NCI-H1092 treated with DMSO at 0.1 percent for 48 hours (cell line): ENCODE data around the gene EBNA1BP2.
"Not testable (repeated sequence)": the region's sequence is repeated elsewhere in the genome, so short reads cannot be mapped to it uniquely, and the experiment has no call there.

Source experiments
- DNase-seq: peaks from one replicate; lab custom pipeline; 2025; lab: John Stamatoyannopoulos, UW

EBNA1BP2 gene

DNA sequence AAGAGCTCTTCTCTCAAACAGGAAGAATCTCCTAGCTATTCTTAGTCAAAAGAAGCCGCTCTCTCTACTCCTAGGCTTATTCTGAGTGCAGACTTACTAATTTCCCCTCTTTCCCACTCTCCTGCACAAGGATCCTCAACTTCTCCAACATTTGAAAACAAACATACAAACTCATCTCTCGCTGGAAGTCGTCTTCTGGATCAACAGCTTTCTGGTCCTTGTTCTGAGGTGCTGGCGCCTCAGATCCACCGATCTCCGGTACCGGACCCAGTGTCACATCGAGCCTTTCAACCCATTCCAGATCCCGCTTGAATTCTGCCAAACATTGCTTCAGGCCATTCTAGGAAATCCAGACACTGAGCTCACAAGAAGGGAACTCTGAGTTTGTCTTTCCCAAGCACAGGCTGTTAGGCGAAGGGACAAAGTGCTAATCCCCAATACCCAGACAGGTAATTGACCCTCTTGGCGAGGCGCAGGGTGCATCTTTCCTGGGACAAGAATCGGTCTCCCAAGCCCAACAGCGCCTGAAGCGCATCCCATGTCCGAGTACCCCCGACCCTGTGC, 696 bp downstream of the EBNA1BP2 start:
- no peak for DNase-seq

DNA sequence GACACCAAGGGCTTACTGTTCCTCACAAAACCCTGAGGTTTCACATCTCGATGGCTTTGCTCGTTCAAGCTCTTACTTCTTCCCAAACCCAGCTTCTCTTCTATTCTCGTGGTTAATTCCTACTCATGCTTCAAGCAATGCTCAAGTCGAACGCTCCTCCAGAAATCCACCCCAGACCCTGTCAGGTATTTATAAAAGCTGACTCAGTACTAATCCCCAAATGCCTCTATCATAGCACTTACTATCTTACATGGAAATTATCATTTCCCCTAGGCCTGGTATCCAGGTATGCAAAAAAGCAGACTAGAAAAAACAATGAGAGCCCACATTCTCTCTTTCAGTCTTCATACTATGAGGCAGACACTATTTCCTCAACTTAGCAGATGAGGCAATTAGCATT, 6.3 kb downstream of the EBNA1BP2 start:
- no peak for DNase-seq

DNA sequence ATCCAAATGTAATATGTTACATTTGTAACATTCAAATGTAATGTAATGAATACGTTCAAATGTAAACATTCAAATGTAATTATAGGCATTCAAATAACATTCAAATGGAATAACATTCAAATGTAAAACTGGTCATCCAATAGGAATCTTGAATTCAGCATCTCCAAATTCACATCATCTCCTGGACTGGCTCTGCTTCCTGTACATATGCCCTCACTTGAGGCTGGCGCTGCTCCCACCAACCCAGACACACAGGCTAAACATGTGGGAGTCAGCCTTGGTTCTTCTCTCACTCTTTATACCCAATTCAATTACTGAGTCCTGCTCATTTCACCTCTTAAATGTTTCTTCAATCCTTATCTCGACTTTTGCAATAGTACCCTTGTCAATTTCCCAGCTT, 6.9 kb downstream of the EBNA1BP2 start:
- DNase-seq: no peak

DNA sequence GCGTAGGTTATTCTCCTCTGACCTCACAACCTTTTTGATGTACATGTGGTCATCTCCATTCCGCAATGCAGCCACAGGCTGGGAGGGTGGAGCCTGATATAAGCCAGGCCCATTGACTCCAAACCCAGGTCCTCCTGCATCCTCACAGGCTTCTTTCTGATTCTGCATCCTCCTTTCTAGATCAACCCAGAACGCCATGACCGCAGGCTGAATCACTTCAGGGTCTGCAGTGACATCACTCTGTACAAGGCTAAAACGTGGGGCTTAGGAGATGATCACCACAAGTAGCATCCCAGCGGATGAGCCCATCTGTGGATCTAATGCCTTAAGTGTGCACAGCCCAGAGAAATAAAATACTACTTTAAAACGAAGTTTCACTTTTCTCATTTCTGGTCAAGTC, 16.1 kb downstream of the EBNA1BP2 start:
- DNase-seq: no peak

DNA sequence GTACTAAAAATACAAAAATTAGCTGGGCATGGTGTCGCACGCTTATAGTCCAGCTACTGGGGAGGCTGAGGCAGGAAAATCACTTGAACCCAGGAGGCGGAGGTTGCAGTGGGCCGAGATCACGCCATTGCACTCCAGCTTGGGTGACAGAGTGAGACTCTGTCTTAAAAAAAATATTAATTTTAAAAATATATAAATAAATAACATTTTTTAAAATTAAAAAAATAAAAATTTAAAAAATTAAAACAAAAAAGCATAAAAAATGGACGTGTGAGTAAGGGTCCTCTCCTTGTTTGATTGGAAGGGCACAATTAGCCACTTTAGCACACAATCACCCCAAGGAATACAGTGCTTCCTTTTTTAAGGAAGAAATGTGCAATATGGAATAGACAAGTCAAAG, 18.6 kb downstream of the EBNA1BP2 start:
- no peak for DNase-seq

DNA sequence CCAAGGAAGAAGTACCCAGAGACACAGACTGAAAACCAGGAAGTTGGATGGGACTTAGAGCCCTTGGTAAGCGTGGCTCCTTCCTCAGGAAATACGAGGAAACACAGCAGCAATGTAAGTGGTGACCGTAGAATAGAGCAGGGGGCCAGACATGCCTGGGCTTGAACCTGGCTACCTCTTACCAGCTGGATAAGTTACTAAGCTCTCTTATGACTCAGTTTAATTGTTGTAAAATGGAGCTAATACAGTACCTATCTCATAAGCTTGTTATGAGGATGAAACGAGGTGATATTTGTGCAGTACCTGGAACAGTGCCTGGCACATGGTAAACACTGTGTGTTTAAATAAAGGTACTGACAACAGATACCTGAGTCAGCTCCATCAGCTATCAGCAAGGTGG, 19.2 kb downstream of the EBNA1BP2 start:
- DNase-seq: no peak

DNA sequence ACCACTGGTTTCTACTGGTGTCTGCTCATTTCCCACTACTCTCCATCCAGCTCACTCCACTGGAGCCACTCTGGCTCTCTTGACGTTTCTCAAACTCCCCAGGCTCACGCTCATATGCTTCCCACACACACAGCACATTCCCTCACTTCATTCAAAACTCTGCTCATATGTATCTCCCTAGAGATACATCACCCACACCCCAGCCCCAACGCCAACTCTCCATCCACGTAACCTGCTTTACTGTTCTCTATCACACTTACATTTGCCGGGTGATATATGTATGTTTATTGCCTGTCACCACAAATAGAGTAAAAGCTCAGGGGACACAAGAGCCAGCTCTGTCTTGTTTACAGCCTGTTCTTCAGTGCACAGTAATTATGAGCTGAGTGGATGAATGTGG, 22.2 kb downstream of the EBNA1BP2 start:
- no peak for DNase-seq

DNA sequence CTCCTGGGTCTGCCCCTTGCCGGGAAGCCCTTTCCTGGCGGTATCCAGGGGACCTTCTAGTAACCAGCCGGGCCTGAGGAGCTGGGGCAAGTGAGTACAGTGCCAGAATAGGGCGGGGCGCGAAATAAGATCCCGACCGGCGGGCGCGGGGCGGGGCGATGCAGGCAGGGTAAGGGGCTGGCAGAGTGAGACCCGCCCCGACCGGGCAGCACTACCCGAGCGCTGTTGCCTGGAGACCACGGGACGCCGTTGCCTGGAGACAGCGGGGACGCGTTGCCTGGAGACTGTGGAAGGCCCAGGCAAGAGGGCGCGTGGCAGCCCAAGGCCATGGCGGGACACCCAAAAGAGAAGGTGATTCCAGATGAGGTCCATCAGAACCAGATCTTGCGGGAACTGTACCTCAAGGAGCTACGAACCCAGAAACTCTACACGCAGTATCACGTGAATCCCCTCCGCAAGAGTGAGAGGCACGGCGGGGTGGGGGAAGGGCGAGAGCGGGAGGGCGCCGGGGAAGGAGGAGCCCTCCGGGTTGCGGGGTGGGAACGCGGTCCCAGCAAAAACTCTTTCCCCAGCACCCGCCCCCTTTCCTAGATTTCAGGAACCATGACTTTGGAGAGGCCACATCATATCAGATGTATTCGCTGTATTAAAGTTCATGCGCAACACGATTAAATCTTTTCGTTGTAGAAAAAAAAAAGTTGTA, 24.3 kb downstream of the EBNA1BP2 start:
- peak; percentile 87 for DNase-seq

DNA sequence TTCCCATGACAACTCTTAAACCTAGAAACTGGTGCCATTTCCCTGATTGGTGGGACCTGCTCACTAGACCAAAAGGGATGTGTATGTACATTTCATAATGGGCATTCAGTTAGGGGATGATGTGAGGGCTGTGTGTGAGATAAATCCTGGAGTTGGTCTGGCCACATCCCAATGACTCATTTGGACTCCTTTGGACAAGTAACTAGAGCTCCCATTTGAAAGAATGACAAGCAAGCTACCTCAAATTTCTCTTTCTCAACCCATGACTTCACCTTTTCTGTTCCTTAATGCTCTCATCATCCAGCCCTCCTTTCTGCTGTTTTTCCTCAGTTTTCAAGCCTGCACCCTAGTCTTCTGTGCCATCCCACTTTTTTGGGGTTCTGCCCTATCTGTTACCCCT, 27.9 kb downstream of the EBNA1BP2 start:
- DNase-seq: no peak

DNA sequence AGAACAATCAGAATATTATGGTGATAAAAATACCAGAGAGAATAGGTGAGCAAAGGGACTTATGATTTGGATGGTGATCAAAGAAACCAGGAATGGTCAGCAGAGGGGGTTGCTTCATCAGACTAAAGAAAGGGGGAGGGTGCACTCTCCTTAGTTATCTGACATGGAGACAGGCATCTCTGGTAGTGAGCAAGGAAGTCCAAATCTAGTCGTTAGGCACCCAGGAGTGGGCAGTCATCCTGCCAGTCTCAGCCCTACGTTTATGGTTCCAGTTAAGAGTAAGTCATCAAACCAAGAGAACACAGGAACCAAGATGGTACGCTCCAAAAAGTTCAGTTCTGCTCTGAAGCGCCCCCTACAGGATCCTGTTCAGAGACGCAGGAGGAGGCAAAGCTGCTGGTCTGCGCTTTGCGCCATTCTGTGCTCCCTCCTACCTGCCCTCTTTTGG, 28.6 kb downstream of the EBNA1BP2 start:
- DNase-seq: no peak

DNA sequence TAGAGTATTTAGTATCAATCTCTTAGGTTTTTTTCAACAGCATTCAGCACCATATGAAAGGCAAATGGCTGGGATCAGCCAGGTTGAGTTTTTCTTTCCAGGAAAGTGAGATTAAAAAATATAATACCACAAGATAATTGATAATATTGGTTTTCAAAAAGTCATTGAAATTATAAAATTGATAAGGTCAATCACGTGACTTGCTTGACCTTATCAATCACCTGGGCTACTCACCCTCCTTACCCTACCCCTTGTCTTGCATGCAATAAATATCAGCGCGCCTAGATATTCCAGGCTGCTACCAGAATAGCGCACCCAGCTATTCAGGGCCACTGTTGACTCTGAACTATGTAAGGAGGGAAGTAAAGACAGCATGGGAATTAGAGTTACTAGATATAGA, 31.5 kb downstream of the EBNA1BP2 start:
- no peak for DNase-seq

DNA sequence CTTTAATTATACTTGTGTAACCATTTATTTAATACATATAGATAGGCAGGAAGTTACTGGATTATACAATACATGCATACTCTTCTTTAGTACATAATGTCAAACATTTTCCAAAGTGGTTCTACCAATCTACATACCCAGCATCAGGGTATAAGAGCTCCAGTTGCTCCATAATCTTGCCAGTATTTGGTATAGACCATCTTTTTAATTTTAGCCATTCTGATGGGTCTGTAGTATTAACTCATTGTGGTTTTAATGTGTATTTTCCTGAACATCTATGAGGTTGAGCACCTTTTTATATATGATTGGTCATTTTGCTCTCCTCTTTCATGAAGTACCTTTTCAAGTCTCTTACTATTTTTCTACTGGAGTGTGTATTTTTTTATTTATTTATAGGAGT, 32.1 kb downstream of the EBNA1BP2 start:
- no peak for DNase-seq

DNA sequence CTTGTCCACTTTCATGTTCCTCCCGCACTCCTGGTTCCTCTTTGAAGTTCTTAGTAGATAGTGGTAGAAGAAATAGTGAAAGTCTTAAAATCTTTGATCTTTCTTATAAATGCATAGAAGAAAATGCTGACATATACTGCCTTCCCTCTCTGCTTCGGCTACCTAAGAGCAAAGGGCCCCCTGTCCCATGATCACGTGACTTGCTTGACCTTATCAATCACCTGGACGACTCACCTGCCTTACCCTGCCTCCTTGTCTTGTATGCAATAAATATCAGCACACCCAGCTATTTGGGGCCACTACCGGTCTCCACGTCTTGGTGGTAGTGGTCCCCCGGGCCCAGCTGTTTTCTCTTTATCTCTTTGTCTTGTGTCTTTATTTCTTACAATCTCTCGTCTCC, 32.8 kb downstream of the EBNA1BP2 start:
- not testable (repeated sequence) for DNase-seq

DNA sequence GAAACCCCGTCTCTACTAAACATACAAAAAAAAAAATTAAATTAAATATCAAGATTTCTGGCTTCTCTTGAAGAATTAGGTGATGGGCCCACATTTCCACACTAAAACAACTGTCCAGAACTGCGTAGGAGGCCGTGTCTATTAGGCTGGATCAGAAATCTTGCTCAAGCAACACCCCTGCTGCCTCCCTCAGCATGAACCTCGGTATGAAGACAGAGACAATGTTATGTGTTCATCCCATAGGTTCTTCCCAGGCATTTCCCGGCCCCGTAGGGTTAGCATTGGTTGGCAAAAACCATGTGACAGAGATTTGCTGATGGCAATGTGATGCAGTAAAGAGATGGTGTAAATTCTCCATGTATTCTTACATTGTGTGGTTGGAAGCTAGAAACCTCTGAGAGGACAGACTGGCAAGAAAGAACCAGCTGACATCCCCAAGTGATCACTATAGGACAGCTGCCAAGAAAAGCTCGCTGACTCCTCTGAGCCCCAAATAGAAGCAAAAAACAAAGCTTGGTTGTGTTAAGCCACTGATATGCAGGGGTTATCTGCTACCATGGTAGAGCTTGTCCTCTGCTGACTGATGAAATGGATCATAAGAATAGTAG, 34.5 kb downstream of the EBNA1BP2 start:
- no peak for DNase-seq

DNA sequence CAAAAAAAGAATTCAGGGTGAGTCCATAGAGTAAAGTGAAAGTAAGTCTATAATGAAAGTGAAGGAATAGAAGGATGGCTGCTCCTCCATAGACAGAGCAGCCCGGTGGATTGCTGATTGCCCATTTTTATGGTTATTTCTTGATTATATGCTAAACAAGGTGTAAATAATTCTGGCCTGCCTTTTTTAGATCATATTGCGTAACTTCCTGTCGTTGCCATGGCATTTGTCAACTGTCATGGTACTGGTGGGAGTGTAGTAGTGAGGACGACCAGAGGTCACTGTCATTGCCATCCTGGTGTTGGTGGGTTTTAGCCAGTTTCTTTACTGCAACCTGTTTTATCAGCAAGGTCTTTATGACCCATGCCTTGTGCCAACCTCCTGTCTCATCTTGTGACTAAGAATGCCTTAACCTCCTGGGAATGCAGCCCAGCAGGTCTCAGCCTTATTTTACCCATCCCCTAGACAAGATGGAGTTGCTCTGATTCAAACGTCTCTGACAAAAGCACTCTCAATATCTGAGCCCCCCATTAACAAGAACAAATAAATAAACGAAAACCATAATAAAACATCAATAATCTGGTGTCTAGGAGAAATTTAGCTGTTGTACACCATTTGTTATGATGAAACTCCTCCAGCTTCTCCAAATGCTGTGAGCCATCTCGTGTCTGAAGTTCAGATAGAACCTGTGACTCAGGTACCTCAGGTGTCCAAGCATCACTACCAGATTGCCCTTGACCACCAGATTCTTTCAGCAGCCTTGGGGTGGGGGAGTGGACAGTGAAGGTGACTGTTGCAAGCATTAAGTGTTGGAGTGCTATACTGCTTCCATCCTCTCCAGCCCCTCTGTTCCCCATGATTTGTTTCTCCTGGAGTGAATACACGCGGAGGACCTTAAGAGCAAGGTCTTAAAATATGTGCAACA, 36.0 kb downstream of the EBNA1BP2 start:
- DNase-seq: no peak

DNA sequence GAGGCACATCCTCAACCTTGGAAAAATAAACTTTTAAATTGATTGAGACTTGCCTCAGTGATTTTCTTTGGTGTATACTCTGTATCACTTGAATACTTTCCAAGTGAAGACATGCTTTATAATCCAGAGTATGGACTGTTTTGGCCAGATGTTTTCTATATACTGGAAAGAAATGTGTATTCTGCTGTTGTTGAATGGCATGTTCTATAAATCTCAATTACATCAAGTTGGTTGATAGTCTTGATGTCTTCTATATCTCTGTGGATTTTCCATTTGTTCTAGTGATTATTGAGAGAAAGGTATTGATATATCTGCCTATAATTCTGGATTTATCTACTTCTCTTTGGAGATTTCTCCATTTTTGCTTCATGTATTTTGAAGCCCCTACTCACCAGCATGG, 37.5 kb downstream of the EBNA1BP2 start:
- DNase-seq: no peak

DNA sequence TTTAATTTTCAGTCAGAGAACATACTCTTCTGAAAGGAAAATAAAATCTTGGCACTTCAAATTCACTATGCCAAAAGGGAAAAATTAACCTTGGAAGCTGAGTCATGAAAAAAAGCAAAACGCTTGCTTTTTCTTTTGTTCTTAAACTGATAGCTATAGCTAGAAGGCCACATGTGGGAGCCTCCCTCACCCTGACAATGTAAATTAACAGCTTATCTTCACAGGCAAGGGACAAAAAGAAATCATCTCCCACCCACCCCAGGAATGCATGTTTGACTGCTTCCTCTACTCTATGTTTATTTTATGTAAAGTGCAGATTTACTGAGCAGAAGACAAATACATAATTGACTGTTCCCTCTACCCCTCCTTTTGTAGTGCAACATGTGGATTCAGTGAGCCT, 38.0 kb downstream of the EBNA1BP2 start:
- DNase-seq: no peak

DNA sequence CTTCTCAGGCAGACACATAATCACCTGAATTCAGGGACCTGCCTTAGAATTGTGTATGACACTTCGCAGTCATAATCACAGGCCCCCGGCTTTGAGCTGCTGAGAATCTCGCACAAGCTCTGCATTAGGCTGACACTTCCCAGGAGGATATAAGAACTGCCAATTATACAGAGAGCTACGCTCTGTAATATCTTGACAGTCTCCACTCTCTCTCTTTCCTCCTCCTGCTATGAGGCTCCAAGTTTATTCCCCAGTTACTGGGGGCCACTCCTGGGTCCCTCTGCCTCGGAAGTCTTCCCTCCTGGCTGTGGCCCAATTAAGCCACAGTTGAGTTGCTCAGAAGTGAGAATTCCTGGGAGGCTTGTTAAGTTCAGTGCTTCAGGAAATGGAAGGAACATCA, 42.7 kb downstream of the EBNA1BP2 start:
- no peak for DNase-seq

DNA sequence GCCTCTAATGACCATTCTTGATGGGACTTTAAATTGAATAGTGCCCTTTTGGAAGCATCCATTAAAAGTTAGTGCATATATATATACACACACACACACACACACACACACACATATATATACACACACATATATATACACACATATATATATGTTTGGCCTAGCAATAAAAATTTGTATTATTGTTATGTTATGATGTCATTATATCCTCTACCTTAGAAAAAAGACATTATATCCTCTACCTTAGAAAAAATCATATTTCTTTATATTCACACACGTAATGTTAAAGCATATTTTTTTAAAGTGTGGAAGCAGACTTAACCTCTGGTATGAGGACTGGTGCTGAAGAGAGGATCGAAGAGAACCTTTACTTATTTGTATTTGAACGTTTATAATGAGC, 43.3 kb downstream of the EBNA1BP2 start:
- DNase-seq: no peak

DNA sequence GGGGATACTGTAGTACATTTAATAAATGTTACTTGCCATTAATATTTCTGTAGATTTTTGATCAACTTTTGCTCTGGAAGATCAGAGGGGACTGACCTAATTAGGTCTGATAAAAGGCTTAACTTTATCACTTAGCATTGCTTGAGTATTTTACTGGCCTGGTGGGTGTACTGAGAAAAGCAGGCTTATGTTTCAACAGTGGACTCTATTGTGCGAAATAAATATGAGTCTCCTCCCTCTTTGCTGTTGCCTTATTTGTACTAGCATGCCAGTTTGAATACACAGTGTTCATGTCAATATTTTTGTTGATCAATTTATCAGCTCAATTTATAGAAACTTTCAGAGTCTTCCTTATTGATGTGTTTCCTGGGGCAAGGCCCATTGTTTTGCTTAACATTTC, 49.1 kb downstream of the EBNA1BP2 start:
- DNase-seq: no peak

DNA sequence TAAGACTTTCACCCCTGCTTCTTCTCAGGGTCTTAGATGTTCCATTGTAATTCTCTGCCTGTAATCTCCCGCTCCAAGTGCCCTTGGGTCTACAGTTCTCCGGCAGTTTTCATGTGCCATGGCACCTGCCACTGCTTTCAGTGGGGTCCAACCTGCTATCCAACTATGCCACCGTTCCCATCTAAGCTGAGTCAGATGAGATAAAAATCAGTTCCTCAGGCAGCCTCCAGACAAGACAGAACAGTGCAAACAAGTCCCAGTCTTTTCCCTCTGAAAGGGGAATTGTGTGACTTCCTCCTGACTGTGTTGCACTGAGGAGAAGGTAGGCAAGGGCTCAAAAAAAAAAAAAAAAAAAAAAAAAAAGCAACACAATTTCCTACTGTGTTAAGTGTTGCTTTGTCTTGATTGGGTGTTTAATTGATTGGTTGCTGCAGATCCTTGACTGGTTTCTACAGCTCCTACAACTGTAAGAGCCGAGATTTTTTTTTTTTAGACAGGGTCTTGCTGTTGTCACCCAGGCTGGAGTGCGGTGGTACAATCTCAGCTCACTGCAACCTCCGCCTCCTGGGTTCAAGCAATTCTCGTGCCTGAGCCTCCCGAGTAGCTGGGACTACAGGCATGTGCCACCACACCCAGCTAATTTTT, 50.7 kb downstream of the EBNA1BP2 start:
- no peak for DNase-seq

DNA sequence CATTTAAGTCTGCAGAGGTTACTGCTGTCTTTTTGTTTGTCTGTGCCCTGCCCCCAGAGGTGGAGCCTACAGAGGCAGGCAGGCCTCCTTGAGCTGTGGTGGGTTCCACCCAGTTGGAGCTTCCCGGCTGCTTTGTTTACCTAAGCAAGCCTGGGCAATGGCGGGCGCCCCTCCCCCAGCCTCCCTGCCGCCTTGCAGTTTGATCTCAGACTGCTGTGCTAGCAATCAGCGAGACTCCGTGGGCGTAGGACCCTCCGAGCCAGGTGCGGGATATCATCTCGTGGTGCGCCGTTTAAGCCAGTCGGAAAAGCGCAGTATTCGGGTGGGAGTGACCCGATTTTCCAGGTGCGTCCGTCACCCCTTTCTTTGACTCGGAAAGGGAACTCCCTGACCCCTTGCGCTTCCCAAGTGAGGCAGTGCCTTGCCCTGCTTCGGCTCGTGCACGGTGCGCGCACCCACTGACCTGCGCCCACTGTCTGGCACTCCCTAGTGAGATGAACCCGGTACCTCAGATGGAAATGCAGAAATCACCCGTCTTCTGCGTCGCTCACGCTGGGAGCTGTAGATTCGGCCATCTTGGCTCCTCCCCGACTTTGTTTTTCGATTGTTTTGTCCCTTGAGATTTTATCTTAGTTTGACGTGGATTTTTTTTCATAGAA, 52.0 kb downstream of the EBNA1BP2 start:
- peak; percentile 69 for DNase-seq
